Measurements from ENCODE around the gene MMP25. TPM values are rescaled to one million over a fixed set of nuclear protein-coding genes. Genes with fewer than 3 reads are reported as not detected.
"Not testable (repeated sequence)": the region's sequence is repeated elsewhere in the genome, so short reads cannot be mapped to it uniquely, and the experiment has no call there.

MMP25 gene
- total and polyA plus RNA-seq, 12 donors = 0.09 to 3.1 (median 0.43) TPM; not detected in 1

GRCh38 chr16:3073448-3073847 lies 27.1 kb downstream of the MMP25 start:
- 72 to 84% (median 76%) methylated on average over 7 of the region's 7 CpGs for WGBS, 4 donors
- H3K9me3 ChIP-seq (replicated peaks in 1 of 3) = no peaks in the 10 kb centered on the region

GRCh38 chr16:3074860-3075522 lies 28.6 kb downstream of the MMP25 start:
- no peak for DNase-seq
- Histone ChIP-seq H3K4me1 (replicated peaks in 1 of 2) (no peaks in the 10 kb centered on the region), H3K27me3 (no peaks in the 10 kb centered on the region), H3K9me3 (replicated peaks in 1 of 3) (no peaks in the 10 kb centered on the region), H3K36me3 (replicated peaks in 1 of 2) (no peaks in the 10 kb centered on the region), H3K4me3 (no peak overlapping the region), H3K27ac (peak overlapping the region in 1 of 5 donors; percentile 40)
- intact Hi-C loops (cut with DNase I) = loop anchor here in 1 of 2 donors (10.0 kb wide), 1 partner anchor 270 kb away; no protein-coding TSS in a partner anchor
- 43 to 60% (median 54%) methylated on average over 8 to 9 of the region's 9 CpGs for WGBS, 4 donors
- TF ChIP-seq, protein P1, sequence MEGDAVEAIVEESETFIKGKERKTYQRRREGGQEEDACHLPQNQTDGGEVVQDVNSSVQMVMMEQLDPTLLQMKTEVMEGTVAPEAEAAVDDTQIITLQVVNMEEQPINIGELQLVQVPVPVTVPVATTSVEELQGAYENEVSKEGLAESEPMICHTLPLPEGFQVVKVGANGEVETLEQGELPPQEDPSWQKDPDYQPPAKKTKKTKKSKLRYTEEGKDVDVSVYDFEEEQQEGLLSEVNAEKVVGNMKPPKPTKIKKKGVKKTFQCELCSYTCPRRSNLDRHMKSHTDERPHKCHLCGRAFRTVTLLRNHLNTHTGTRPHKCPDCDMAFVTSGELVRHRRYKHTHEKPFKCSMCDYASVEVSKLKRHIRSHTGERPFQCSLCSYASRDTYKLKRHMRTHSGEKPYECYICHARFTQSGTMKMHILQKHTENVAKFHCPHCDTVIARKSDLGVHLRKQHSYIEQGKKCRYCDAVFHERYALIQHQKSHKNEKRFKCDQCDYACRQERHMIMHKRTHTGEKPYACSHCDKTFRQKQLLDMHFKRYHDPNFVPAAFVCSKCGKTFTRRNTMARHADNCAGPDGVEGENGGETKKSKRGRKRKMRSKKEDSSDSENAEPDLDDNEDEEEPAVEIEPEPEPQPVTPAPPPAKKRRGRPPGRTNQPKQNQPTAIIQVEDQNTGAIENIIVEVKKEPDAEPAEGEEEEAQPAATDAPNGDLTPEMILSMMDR (IDR thresholded peaks at IDR 0.05) = no peak
- TF ChIP-seq POLR2A (IDR thresholded peaks at IDR 0.05) = no peak

More at GRCh38 chr16:3073448-3073847, 27.1 kb downstream of the MMP25 start:
- H3K36me3 ChIP-seq (replicated peaks in 1 of 2) = no peaks in the 10 kb centered on the region
- H3K4me1 ChIP-seq (replicated peaks in 1 of 2) = no peaks in the 10 kb centered on the region
- no peak for TF ChIP-seq POLR2A (IDR thresholded peaks at IDR 0.05)
- TF ChIP-seq, protein P1 (IDR thresholded peaks at IDR 0.05) = no peak
- no peak overlapping the region for H3K27ac ChIP-seq
- no peak for DNase-seq
- intact Hi-C loops (cut with DNase I) = loop anchor here in 1 of 2 donors (10.0 kb wide), 1 partner anchor 269 kb away; no protein-coding TSS in a partner anchor
- no peaks in the 10 kb centered on the region for H3K27me3 ChIP-seq
- H3K4me3 ChIP-seq = no peak overlapping the region

- H3K36me3 ChIP-seq (replicated peaks in 1 of 2) = no peaks in the 10 kb centered on the region
- peak in 1 of 7 donors; percentile 56 for DNase-seq
- TF ChIP-seq, protein P1 (IDR thresholded peaks at IDR 0.05) = no peak
- TF ChIP-seq POLR2A (IDR thresholded peaks at IDR 0.05) = no peak
- H3K4me3 ChIP-seq = no peak overlapping the region
- intact Hi-C loops (cut with DNase I) = loop anchor here in 1 of 2 donors (10.0 kb wide), 1 partner anchor 271 kb away; no protein-coding TSS in a partner anchor
- H3K9me3 ChIP-seq (replicated peaks in 1 of 3) = no peaks in the 10 kb centered on the region
- peak overlapping the region in 1 of 5 donors; percentile 40 for H3K27ac ChIP-seq
- no peaks in the 10 kb centered on the region for H3K27me3 ChIP-seq
- H3K4me1 ChIP-seq (replicated peaks in 1 of 2) = no peaks in the 10 kb centered on the region
- WGBS, 4 donors = 31 to 72% (median 61%) methylated on average over 2 to 10 of the region's 10 CpGs
Measured at GRCh38 chr16:3075523-3075915, 29.2 kb downstream of the MMP25 start.

- intact Hi-C loops (cut with DNase I) = loop anchor here in 1 of 2 donors (10.0 kb wide), 1 partner anchor 271 kb away; no protein-coding TSS in a partner anchor
- H3K36me3 ChIP-seq (replicated peaks in 1 of 2); DNase-seq; H3K4me1 ChIP-seq (replicated peaks in 1 of 2); H3K27ac ChIP-seq; H3K27me3 ChIP-seq; H3K9me3 ChIP-seq (replicated peaks in 1 of 3); H3K4me3 ChIP-seq: not testable (repeated sequence)
- WGBS, 4 donors = 84 to 89% (median 87%) methylated on average over 6 of the region's 6 CpGs
Measured at GRCh38 chr16:3075946-3076345, 29.6 kb downstream of the MMP25 start.
